ENCODE data around the gene NR5A1. TPM values are rescaled to one million over a fixed set of nuclear protein-coding genes. Genes with fewer than 3 reads are reported as not detected.

The NR5A1 gene
- total RNA-seq, 4 donors from 2014 or later: not detected

DNA sequence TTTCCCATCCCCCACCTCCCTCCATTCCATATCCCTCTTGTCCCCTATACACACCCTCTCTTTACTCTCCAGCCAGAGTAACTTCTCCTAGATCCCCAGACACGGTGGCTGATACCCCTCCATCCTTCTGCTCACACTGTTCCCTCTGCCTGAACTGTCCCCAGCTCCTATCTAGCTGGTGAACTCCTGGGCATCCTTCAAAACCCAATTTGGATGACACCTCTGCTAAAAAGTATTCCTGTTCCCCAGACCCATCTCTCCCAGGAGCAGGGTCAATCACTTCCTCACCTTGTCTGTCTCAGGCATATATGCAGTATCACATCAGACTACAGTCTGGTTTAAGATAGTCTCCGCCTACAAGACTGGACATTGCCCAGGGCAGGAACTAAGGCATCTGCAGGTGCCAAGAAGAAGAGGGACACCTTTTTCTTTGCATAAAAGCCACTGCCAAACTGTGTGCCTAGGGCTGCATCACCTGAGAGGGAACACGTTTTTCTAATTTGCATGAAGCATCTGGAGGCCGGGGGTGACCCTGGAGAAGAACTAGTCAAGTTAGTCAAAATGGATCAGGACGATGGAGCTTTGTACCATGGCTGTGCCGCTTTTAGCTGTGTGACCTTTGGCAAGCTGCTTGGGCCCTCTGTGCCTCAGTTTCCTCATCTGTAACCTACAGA, 27.1 kb downstream of the NR5A1 start:
- H3K27me3 ChIP-seq: peaks cover 83% of the 10 kb centered on the region
- ATAC-seq: no peak
- WGBS, 2 donors (ENCODE audit: low coverage in 1 of 2): 61 to 100% methylated on average over 1 to 3 of the region's 6 CpGs
- no peak overlapping the region for H3K4me3 ChIP-seq
- H3K27ac ChIP-seq: no peak overlapping the region
- peaks cover 0 to 14% (median 6%) of the 10 kb centered on the region in 3 donors for H3K4me1 ChIP-seq
- no peaks in the 10 kb centered on the region for H3K9me3 ChIP-seq
- TF ChIP-seq EP300 (IDR thresholded peaks at IDR 0.05) (no peak), POLR2AphosphoS5 (IDR thresholded peaks at IDR 0.05) (no peak), CTCF (IDR thresholded peaks at IDR 0.05) (no peak), POLR2A (IDR thresholded peaks at IDR 0.05) (no peak)
- H3K36me3 ChIP-seq: no peaks in the 10 kb centered on the region

GRCh38 chr9:124479371-124479770, 27.8 kb downstream of the NR5A1 start:
- 83% methylated on average over 6 of the region's 16 CpGs; no CpG with 5 or more reads in 1 of the 2 donors for WGBS, 2 donors (ENCODE audit: low coverage in 1 of 2)
- TF ChIP-seq POLR2AphosphoS5 (IDR thresholded peaks at IDR 0.05) (no peak), POLR2A (IDR thresholded peaks at IDR 0.05) (no peak), EP300 (IDR thresholded peaks at IDR 0.05) (no peak), CTCF (IDR thresholded peaks at IDR 0.05) (no peak)
- ATAC-seq: no peak
- Histone ChIP-seq H3K4me1 (peaks cover 0 to 14% (median 6%) of the 10 kb centered on the region in 3 donors), H3K9me3 (no peaks in the 10 kb centered on the region), H3K4me3 (no peak overlapping the region), H3K36me3 (no peaks in the 10 kb centered on the region), H3K27me3 (peaks cover 86% of the 10 kb centered on the region), H3K27ac (no peak overlapping the region)

GRCh38 chr9:124478354-124478753, 28.8 kb downstream of the NR5A1 start:
- Histone ChIP-seq H3K27ac (no peak overlapping the region), H3K9me3 (no peaks in the 10 kb centered on the region), H3K27me3 (peaks cover 89% of the 10 kb centered on the region), H3K4me1 (peaks cover 0 to 14% (median 6%) of the 10 kb centered on the region in 3 donors), H3K4me3 (no peak overlapping the region), H3K36me3 (no peaks in the 10 kb centered on the region)
- TF ChIP-seq EP300 (IDR thresholded peaks at IDR 0.05) (no peak), POLR2AphosphoS5 (IDR thresholded peaks at IDR 0.05) (no peak), POLR2A (IDR thresholded peaks at IDR 0.05) (no peak), CTCF (IDR thresholded peaks at IDR 0.05) (no peak)
- ATAC-seq: no peak
- no CpG with 5 or more reads among the region's 12 CpGs for WGBS, 2 donors (ENCODE audit: low coverage in 1 of 2)

GRCh38 chr9:124477648-124478285, 29.4 kb downstream of the NR5A1 start:
- H3K4me1 ChIP-seq: peaks cover 0 to 14% (median 6%) of the 10 kb centered on the region in 3 donors
- H3K27ac ChIP-seq: no peak overlapping the region
- no peaks in the 10 kb centered on the region for H3K36me3 ChIP-seq
- WGBS, 2 donors (ENCODE audit: low coverage in 1 of 2): no CpG with 5 or more reads among the region's 53 CpGs
- H3K9me3 ChIP-seq: no peaks in the 10 kb centered on the region
- peaks cover 88% of the 10 kb centered on the region for H3K27me3 ChIP-seq
- TF ChIP-seq EP300 (IDR thresholded peaks at IDR 0.05) (no peak), CTCF (IDR thresholded peaks at IDR 0.05) (no peak), POLR2A (IDR thresholded peaks at IDR 0.05) (no peak), POLR2AphosphoS5 (IDR thresholded peaks at IDR 0.05) (no peak)
- H3K4me3 ChIP-seq: peak overlapping the region in 1 of 2 donors; percentile 36
- no peak for ATAC-seq

Measured in gastroesophageal sphincter (tissue), 4 donors.